Glutamatergic neuron (in vitro differentiated cells): ENCODE results near the gene CAMK1D. TPM values are rescaled to one million over a fixed set of nuclear protein-coding genes. Genes with fewer than 3 reads are reported as not detected.

Source experiments
- DNase-seq: peaks from one replicate; pipeline ENCODE4 v3.0.0; 2022
- H3K27ac Mint-ChIP-seq: one replicate; pipeline ENCODE4 v1.8.0; 2020; ENCODE audit warnings: mild to moderate bottlenecking, mixed read lengths, inconsistent platforms; ENCODE audit not compliant: unreplicated experiment
- H3K27me3 Mint-ChIP-seq: one replicate; pipeline ENCODE4 v1.8.0; 2020; ENCODE audit warnings: mild to moderate bottlenecking, moderate library complexity, mixed read lengths, inconsistent platforms; ENCODE audit not compliant: unreplicated experiment
- H3K36me3 Mint-ChIP-seq: one replicate; pipeline ENCODE4 v1.8.0; 2020; ENCODE audit warnings: mild to moderate bottlenecking, mixed read lengths, inconsistent platforms; ENCODE audit not compliant: unreplicated experiment
- H3K4me1 Mint-ChIP-seq: one replicate; pipeline ENCODE4 v1.8.0; 2020; ENCODE audit warnings: mild to moderate bottlenecking, low read depth, mixed read lengths, inconsistent platforms; ENCODE audit not compliant: unreplicated experiment
- H3K4me3 Mint-ChIP-seq: one replicate; pipeline ENCODE4 v1.8.0; 2020; ENCODE audit warnings: mild to moderate bottlenecking, mixed read lengths, inconsistent platforms; ENCODE audit not compliant: unreplicated experiment
- H3K9me3 Mint-ChIP-seq: one replicate; pipeline ENCODE4 v1.8.0; 2020; ENCODE audit warnings: mild to moderate bottlenecking, moderate library complexity, mixed read lengths, inconsistent platforms; ENCODE audit not compliant: unreplicated experiment
- total RNA-seq: library from RNA; stranded (reverse); fragmentation: NEBNext Ultra II Directional; extraction: Animal tissue kit (Norgen Biotek cat#: 25700); gene quantifications from one replicate; pipeline ENCODE4 v1.2.1, GENCODE V29; 2021; ENCODE audit not compliant: unreplicated experiment
- TF ChIP-seq, protein P1 (sequence below): fragments of 200-600 bp; sonication (generic); IDR thresholded peaks from one replicate; pipeline ENCODE4 v1.5.0; 2021; ENCODE audit not compliant: partially characterized antibody, unreplicated experiment

Gene CAMK1D
- total RNA-seq, 1 donor from 2014 or later = 29.8 TPM

- Mint-ChIP-seq H3K4me3 (no peak overlapping the region), H3K4me1 (peaks cover 4% of the 10 kb centered on the region), H3K9me3 (no peaks in the 10 kb centered on the region), H3K27me3 (no peaks in the 10 kb centered on the region), H3K36me3 (no peaks in the 10 kb centered on the region), H3K27ac (no peak overlapping the region)
- no peak for DNase-seq
- TF ChIP-seq, protein P1, sequence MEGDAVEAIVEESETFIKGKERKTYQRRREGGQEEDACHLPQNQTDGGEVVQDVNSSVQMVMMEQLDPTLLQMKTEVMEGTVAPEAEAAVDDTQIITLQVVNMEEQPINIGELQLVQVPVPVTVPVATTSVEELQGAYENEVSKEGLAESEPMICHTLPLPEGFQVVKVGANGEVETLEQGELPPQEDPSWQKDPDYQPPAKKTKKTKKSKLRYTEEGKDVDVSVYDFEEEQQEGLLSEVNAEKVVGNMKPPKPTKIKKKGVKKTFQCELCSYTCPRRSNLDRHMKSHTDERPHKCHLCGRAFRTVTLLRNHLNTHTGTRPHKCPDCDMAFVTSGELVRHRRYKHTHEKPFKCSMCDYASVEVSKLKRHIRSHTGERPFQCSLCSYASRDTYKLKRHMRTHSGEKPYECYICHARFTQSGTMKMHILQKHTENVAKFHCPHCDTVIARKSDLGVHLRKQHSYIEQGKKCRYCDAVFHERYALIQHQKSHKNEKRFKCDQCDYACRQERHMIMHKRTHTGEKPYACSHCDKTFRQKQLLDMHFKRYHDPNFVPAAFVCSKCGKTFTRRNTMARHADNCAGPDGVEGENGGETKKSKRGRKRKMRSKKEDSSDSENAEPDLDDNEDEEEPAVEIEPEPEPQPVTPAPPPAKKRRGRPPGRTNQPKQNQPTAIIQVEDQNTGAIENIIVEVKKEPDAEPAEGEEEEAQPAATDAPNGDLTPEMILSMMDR = no peak
These were observed 268.1 kb downstream of the CAMK1D start for GRCh38 chr10:12617191-12618175.

- Mint-ChIP-seq H3K4me1 (peaks cover 4% of the 10 kb centered on the region), H3K9me3 (peaks cover 5% of the 10 kb centered on the region), H3K36me3 (no peaks in the 10 kb centered on the region), H3K27me3 (no peaks in the 10 kb centered on the region), H3K27ac (no peak overlapping the region), H3K4me3 (no peak overlapping the region)
- TF ChIP-seq, protein P1 = no peak
- no peak for DNase-seq
These were observed 272.7 kb downstream of the CAMK1D start for GRCh38 chr10:12622016-12622415.

GRCh38 chr10:12622691-12623090, 273.3 kb downstream of the CAMK1D start:
- Mint-ChIP-seq H3K4me3 (no peak overlapping the region), H3K36me3 (no peaks in the 10 kb centered on the region), H3K27ac (no peak overlapping the region), H3K4me1 (peaks cover 2% of the 10 kb centered on the region), H3K9me3 (peaks cover 5% of the 10 kb centered on the region), H3K27me3 (no peaks in the 10 kb centered on the region)
- TF ChIP-seq, protein P1 = no peak
- no peak for DNase-seq

DNA sequence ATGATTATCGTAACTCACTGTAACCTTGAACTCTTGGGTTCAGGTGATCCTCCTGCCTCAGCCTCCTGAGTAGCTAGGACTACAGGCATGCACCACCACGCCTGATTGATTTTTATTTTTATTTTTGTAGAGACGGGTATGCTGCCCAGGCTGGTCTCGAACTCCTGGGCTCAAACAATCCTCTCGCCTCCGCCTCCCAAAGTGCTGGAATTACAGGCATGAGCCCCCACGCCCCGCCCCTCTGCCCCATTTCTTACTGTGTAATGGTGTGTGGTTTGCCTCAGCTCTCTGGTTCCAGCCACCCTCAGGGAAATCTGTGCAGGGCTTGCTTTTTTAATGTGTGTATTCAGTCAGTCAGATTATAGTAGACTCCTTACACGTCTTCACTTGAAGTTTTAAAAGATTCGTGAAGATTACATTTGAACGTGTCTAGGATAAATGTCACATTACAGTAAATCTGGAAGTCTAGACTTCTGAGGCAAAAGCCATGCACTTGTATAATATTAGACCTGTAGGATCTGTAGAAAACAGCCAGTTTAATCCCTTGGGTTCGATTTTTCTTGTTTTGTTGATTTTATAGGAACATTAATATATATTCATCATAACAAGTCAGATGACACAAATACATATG, 276.2 kb downstream of the CAMK1D start:
- DNase-seq = no peak
- Mint-ChIP-seq H3K4me3 (no peak overlapping the region), H3K9me3 (peaks cover 5% of the 10 kb centered on the region), H3K4me1 (peaks cover 9% of the 10 kb centered on the region), H3K27me3 (no peaks in the 10 kb centered on the region), H3K27ac (no peak overlapping the region), H3K36me3 (no peaks in the 10 kb centered on the region)
- TF ChIP-seq, protein P1 = no peak

- H3K4me1 Mint-ChIP-seq = peaks cover 15% of the 10 kb centered on the region
- H3K36me3 Mint-ChIP-seq = no peaks in the 10 kb centered on the region
- no peaks in the 10 kb centered on the region for H3K27me3 Mint-ChIP-seq
- TF ChIP-seq, protein P1 = no peak
- H3K27ac Mint-ChIP-seq = no peak overlapping the region
- H3K9me3 Mint-ChIP-seq = peaks cover 8% of the 10 kb centered on the region
- H3K4me3 Mint-ChIP-seq = no peak overlapping the region
- DNase-seq = no peak
These were observed 278.8 kb downstream of the CAMK1D start for GRCh38 chr10:12628153-12628552.
